Measurements from ENCODE around the gene GALNT10. TPM values are rescaled to one million over a fixed set of nuclear protein-coding genes. Genes with fewer than 3 reads are reported as not detected.

GALNT10 gene
- total RNA-seq, 1 donor = 46.5 TPM

DNA sequence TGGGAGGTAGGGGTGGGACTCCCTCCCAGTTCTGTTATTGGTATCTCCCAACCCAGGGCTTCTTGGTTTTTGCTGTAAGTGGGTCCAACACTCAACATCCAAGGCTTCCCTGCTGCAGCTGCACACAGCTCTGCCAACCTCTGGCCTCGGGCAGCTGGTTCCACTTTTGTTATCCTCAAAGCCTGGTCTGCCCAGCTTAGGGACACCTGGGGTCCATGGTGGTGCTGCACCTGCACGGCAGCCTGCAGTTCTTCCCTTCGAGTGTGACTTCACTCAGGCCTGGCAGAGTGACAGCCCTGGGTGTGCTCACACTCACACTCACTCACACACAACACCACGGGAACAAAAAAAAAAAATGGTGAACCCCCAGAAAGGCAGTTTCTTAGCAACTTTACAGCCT is 239.9 kb downstream of the GALNT10 start:
- DNase-seq (ENCODE audit: low read depth) = no peak
- H3K4me3 ChIP-seq (ENCODE audit: low read depth, low read length) = no peak overlapping the region
- TF ChIP-seq, protein P1, sequence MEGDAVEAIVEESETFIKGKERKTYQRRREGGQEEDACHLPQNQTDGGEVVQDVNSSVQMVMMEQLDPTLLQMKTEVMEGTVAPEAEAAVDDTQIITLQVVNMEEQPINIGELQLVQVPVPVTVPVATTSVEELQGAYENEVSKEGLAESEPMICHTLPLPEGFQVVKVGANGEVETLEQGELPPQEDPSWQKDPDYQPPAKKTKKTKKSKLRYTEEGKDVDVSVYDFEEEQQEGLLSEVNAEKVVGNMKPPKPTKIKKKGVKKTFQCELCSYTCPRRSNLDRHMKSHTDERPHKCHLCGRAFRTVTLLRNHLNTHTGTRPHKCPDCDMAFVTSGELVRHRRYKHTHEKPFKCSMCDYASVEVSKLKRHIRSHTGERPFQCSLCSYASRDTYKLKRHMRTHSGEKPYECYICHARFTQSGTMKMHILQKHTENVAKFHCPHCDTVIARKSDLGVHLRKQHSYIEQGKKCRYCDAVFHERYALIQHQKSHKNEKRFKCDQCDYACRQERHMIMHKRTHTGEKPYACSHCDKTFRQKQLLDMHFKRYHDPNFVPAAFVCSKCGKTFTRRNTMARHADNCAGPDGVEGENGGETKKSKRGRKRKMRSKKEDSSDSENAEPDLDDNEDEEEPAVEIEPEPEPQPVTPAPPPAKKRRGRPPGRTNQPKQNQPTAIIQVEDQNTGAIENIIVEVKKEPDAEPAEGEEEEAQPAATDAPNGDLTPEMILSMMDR (IDR thresholded peaks at IDR 0.05; ENCODE audit: insufficient read depth, low read length) = no peak

DNA sequence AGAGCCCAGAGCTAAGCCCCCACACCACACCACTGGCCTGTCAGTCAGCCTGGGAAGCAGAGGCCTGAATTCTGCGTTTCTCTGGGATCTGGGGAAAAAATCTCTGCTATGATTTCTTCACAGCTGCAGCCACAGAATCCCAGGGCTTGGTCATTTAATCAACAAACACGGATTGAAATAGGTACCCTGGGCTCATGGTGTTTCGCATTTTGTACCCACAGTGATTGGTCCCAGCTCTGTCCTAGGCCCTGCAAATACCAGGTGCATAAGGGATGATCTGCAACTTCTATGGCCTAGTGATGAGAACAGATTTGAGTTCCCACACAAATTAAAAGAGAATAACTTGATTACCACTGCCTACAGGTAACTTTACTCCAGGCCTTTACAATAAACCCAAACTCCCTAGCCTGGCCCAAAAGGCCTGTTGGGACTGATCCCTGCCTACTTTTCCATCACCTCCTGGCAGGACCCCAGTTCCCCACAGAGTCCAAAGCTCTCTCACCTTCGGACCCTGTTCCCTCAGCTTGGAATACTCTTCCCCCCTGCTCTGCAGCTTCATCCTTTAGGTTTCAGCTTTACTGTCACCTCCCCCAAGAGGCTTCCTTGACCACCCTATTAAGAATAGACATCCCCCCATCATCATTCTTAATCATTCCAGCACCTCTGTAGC is 240.6 kb downstream of the GALNT10 start:
- TF ChIP-seq, protein P1 (IDR thresholded peaks at IDR 0.05; ENCODE audit: insufficient read depth, low read length) = no peak
- no peak for DNase-seq (ENCODE audit: low read depth)
- no peak overlapping the region for H3K4me3 ChIP-seq (ENCODE audit: low read depth, low read length)

DNA sequence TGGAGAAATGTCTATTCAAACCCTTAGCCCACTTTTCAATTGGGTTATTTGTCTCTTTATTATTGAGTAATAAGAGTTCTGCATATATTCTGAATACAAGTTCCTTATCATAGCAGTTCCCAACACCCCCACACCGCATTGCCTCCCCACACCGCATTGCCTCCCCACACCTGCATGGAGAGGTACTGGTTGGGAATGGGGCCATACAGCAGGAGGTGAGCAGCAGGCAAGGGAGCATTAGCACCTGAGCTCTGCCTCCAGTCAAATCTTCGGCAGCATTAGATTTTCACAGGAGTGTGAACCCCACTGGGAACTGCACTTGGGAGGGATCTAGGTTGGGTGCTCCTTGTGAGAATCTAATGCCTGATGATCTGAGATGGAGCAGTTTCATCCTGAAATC is 244.7 kb downstream of the GALNT10 start:
- H3K4me3 ChIP-seq (ENCODE audit: low read depth, low read length) = no peak overlapping the region
- DNase-seq (ENCODE audit: low read depth) = no peak
- TF ChIP-seq, protein P1 (IDR thresholded peaks at IDR 0.05; ENCODE audit: insufficient read depth, low read length) = no peak

DNA sequence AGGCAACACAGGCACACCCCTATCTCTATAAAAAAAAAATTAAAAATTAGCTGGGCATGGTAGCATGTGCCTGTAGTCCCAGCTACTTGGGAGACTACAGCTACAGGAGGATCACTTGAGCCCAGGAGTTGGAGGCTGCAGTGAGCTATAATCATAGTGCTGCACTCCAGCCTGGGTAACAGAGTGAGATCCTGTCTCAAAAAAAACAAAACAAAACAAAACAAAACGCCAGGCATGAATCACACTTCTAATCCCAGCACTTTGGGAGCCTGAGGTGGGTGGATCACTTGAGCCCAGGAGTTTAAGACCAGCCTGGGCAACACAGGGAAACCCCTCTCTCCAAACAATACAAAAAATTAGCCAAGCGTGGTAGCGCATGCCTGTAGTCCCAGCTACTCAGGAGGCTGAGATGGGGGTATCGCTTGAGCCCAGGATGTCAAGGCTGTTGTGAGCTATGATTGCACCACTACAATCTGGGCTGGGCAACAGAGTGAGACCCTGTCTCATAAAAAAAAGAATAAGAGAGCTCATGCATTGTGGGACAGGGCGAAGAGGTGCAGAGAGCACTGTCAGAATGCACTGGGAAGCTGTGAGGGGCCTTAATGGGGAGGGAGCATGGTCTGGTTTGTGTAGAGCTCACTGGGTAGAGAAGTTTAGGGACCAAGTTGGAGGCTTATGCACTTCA is 246.9 kb downstream of the GALNT10 start:
- no peak for DNase-seq (ENCODE audit: low read depth)
- TF ChIP-seq, protein P1 (IDR thresholded peaks at IDR 0.05; ENCODE audit: insufficient read depth, low read length) = no peak
- no peak overlapping the region for H3K4me3 ChIP-seq (ENCODE audit: low read depth, low read length)

DNA sequence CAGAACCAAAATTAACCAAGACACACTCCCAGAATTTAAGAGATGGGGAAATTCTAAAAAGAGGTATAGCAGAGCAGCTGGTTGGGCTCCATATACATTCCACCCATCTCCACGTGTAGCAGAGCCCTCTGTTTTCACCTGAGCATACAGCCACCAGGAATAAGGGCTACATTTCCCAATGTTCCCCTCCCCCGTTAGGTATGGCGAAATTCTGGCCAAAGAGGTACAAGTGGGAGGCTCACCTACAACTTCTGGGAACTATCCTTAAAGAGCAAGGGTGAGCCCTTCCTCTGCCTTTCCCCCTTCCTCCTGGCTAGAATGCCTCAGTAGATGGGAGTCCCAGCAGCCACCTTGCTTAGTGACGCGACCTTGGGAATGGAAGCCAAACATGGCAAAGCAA is 250.0 kb downstream of the GALNT10 start:
- H3K4me3 ChIP-seq (ENCODE audit: low read depth, low read length) = no peak overlapping the region
- TF ChIP-seq, protein P1 (IDR thresholded peaks at IDR 0.05; ENCODE audit: insufficient read depth, low read length) = no peak
- DNase-seq (ENCODE audit: low read depth) = no peak

DNA sequence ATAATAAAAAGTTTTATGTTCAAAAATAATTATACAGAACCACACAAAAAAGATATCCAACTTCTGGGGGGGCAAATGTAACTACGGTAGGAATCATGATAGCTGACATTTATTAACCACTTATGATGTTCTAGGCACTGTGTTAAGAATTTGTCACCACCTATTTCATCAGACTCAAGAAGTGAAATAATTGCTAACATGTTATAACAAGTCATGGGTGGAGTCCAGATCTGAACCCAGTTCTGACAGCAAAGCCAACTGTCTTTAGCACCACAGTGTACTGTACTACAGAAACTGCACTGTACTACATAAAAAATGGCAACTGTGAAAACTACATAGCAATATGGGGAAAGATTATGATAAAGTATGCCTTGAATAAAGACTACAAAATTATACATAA is 252.3 kb downstream of the GALNT10 start:
- TF ChIP-seq, protein P1 (IDR thresholded peaks at IDR 0.05; ENCODE audit: insufficient read depth, low read length) = no peak
- no peak overlapping the region for H3K4me3 ChIP-seq (ENCODE audit: low read depth, low read length)
- DNase-seq (ENCODE audit: low read depth) = no peak

Measured in fibroblast of the aortic adventitia (primary cell).